ENCODE measurements around the gene TBL1X. TPM values are rescaled to one million over a fixed set of nuclear protein-coding genes. Genes with fewer than 3 reads are reported as not detected.
A peak's percentile ranks its signal among the peaks of the same experiment; 100 is the strongest.

TBL1X gene
- total and polyA plus RNA-seq, 7 donors: 2.0 to 17.6 (median 7.8) TPM

DNA sequence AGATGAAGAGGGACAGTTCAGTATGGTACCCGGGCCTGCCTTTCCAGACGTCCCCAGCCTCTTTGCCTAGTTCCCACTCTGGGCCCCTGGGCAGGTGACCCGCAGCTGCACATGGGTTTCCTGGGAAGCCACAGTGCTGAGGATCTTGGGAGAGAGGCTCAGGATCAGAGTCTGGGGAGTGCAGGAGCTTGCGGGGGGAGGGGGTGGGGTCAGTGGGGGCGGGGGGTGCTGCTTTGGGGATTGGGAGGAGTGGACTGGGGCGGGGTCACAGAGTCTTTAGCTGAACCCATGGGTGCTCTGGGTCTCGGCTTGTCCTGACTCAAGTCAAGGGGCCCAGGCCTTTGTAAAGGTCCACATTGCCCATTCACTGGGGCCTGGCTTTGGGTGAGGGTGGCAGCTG lies 63.6 kb downstream of the TBL1X start:
- no peak overlapping the region for H3K27ac ChIP-seq
- no peak for DNase-seq
- ATAC-seq: no peak
- H3K9me3 ChIP-seq: no peaks in the 10 kb centered on the region
- WGBS, 3 donors: 64 to 90% (median 81%) methylated on average over 6 to 7 of the region's 7 CpGs
- intact Hi-C loops (cut with DNase I): no loop called here
- H3K4me1 ChIP-seq: no peaks in the 10 kb centered on the region
- H3K36me3 ChIP-seq (ENCODE audit: insufficient read depth in 1 of 2, low read depth in 1 of 2): no peaks in the 10 kb centered on the region
- H3K4me3 ChIP-seq: no peak overlapping the region
- no peaks in the 10 kb centered on the region for H3K27me3 ChIP-seq (ENCODE audit: insufficient read depth in 3 of 3, low read length in 2 of 3)
- TF ChIP-seq, protein P1, sequence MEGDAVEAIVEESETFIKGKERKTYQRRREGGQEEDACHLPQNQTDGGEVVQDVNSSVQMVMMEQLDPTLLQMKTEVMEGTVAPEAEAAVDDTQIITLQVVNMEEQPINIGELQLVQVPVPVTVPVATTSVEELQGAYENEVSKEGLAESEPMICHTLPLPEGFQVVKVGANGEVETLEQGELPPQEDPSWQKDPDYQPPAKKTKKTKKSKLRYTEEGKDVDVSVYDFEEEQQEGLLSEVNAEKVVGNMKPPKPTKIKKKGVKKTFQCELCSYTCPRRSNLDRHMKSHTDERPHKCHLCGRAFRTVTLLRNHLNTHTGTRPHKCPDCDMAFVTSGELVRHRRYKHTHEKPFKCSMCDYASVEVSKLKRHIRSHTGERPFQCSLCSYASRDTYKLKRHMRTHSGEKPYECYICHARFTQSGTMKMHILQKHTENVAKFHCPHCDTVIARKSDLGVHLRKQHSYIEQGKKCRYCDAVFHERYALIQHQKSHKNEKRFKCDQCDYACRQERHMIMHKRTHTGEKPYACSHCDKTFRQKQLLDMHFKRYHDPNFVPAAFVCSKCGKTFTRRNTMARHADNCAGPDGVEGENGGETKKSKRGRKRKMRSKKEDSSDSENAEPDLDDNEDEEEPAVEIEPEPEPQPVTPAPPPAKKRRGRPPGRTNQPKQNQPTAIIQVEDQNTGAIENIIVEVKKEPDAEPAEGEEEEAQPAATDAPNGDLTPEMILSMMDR (IDR thresholded peaks at IDR 0.05): no peak

DNA sequence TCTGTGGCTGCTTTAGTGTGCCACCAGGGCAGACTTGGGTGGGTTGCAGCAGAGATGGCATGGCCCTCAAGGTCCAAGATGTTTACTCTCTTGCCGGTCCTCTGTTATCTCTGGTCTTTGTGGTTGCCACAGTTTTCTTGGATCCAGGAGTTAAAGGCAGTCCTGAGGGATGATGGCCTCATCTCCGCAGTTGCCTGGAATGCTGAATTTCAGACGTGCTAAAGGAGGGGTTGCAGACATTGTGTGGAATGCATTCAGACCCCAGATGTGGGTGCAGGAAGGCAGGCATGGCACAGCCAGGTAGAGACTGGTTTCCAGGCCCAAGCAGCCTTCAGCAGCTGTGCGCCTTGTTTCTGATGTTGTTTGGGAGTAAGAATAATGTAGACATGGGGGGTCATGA lies 64.4 kb downstream of the TBL1X start:
- intact Hi-C loops (cut with DNase I): no loop called here
- TF ChIP-seq, protein P1 (IDR thresholded peaks at IDR 0.05): no peak
- H3K4me1 ChIP-seq: no peaks in the 10 kb centered on the region
- no peaks in the 10 kb centered on the region for H3K9me3 ChIP-seq
- H3K27me3 ChIP-seq (ENCODE audit: insufficient read depth in 3 of 3, low read length in 2 of 3): no peaks in the 10 kb centered on the region
- 56 to 82% (median 80%) methylated on average over 4 of the region's 4 CpGs for WGBS, 3 donors
- H3K4me3 ChIP-seq: no peak overlapping the region
- no peak for DNase-seq
- no peak overlapping the region for H3K27ac ChIP-seq
- no peaks in the 10 kb centered on the region for H3K36me3 ChIP-seq (ENCODE audit: insufficient read depth in 1 of 2, low read depth in 1 of 2)
- no peak for ATAC-seq

DNA sequence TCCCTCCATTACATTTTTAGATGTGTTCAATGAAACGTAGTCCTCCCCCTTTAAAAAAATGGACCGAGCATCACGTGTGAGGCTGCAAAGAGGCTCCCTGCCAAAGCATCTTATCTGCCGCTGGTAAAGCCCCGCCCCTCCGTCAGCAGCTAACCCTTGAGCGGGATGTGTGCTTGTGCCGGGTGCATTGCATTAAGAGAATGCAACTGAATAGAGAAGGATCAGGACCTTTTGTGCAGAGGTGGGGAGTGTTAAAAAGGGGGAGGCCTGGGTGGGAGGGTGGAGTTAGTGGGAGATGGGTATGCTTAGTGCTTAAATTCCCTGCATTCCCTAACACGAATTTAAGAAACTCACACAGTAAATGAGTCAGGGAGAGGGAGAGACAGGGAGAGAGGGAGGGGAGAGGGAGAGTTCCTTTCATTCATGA lies 66.0 kb downstream of the TBL1X start:
- no peaks in the 10 kb centered on the region for H3K9me3 ChIP-seq
- H3K4me3 ChIP-seq: no peak overlapping the region
- no peaks in the 10 kb centered on the region for H3K4me1 ChIP-seq
- WGBS, 3 donors: 2 to 4% (median 4%) methylated on average over 9 of the region's 9 CpGs
- TF ChIP-seq, protein P1 (IDR thresholded peaks at IDR 0.05): no peak
- no peaks in the 10 kb centered on the region for H3K36me3 ChIP-seq (ENCODE audit: insufficient read depth in 1 of 2, low read depth in 1 of 2)
- ATAC-seq: peak; percentile 40 to 71 (median 68)
- no peak overlapping the region for H3K27ac ChIP-seq
- peak; percentile 51 to 62 for DNase-seq
- H3K27me3 ChIP-seq (ENCODE audit: insufficient read depth in 3 of 3, low read length in 2 of 3): no peaks in the 10 kb centered on the region
- intact Hi-C loops (cut with DNase I): no loop called here

DNA sequence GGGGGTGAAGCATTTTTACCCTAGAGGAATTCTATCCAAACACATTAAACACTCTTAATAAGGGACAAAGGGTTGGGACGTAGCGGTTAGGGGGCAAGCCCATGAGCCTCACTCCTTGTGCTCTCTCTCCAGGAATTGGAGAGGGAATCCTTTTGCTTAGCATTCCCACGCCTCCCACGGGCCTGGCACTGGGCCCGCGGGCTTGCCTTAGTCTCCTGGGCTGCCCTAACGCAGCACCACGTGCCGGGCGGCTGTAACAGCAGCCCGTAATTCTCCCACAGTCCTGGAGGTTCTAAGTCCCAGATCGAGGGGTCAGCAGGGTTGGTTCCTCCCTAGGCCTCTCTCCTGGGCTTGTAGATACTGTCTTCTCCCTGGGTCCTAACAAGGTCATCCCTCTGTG lies 67.5 kb downstream of the TBL1X start:
- no peak overlapping the region for H3K4me3 ChIP-seq
- DNase-seq (no peak), ATAC-seq (no peak)
- no peaks in the 10 kb centered on the region for H3K4me1 ChIP-seq
- TF ChIP-seq, protein P1 (IDR thresholded peaks at IDR 0.05): no peak
- WGBS, 3 donors: 54 to 67% (median 56%) methylated on average over 12 of the region's 12 CpGs
- H3K9me3 ChIP-seq: no peaks in the 10 kb centered on the region
- H3K36me3 ChIP-seq (ENCODE audit: insufficient read depth in 1 of 2, low read depth in 1 of 2): no peaks in the 10 kb centered on the region
- no peak overlapping the region for H3K27ac ChIP-seq
- intact Hi-C loops (cut with DNase I): no loop called here
- H3K27me3 ChIP-seq (ENCODE audit: insufficient read depth in 3 of 3, low read length in 2 of 3): no peaks in the 10 kb centered on the region

DNA sequence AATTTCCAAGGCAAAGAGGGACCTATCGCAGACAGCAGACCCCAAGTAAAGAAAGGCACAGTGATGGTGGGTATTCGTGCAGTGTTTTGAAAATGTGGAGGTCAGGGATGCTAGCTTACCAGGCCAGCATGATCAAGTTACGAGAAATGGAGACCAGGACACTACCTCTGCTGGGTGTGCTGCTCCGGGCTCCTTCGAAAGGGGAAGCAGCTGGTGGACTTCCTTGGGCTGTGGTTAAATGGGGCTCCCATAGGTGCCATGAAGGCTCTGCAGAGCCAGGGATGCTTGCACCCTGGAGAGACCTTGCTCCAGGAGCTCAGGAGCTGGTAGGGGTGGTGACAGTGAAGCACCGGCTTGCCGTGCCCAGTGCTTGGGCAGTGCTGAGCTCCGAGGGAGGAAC lies 68.8 kb downstream of the TBL1X start:
- intact Hi-C loops (cut with DNase I): no loop called here
- Histone ChIP-seq H3K4me1 (no peaks in the 10 kb centered on the region), H3K27ac (no peak overlapping the region), H3K27me3 (ENCODE audit: insufficient read depth in 3 of 3, low read length in 2 of 3) (no peaks in the 10 kb centered on the region), H3K4me3 (no peak overlapping the region), H3K9me3 (no peaks in the 10 kb centered on the region), H3K36me3 (ENCODE audit: insufficient read depth in 1 of 2, low read depth in 1 of 2) (no peaks in the 10 kb centered on the region)
- TF ChIP-seq, protein P1 (IDR thresholded peaks at IDR 0.05): no peak
- DNase-seq: no peak
- WGBS, 3 donors: 80 to 94% (median 84%) methylated on average over 7 to 8 of the region's 8 CpGs
- ATAC-seq: no peak
